Erythroblast (primary cell): ENCODE data around the gene NFASC.

Source experiments
- GATA1 ChIP-seq: IDR thresholded peaks from 2 replicates; pipeline ENCODE4 v1.6.1; 2011; ENCODE audit warnings: low read depth, mild to moderate bottlenecking, control low read depth, low read length, moderate library complexity
- POLR2A ChIP-seq: IDR thresholded peaks from 2 replicates; pipeline ENCODE4 v1.6.1; 2011; ENCODE audit warnings: mild to moderate bottlenecking, low read length

GRCh38 chr1:204978782-204979181 is 108.1 kb downstream of the NFASC start:
- TF ChIP-seq POLR2A: no peak
- TF ChIP-seq GATA1: no peak
